ENCODE measurements around the gene AGBL1.

The AGBL1 gene

GRCh38 chr15:86255247-86255646 lies 175.6 kb downstream of the AGBL1 start:
- no peak for DNase-seq

GRCh38 chr15:86256628-86257027 lies 177.0 kb downstream of the AGBL1 start:
- DNase-seq, result no peak

DNA sequence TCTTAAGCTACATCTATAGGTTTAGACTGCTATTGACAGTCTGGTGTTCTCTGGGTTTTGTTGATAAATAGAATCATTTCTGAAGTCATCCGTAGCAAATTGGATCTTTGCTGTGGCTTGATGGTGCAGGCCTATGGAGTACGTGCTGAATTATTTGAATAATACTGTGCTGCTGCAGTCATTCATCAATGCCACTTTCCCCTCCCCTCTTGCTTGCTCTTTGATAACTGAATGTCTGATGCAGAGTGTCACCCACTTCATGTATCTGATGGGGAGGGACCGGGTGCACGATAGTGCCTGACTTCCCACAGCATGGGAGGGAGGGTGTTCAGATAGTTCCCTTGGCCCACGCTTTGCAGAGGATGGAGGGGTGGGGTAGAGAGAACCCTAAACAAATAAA lies 179.9 kb downstream of the AGBL1 start:
- DNase-seq, result no peak

DNA sequence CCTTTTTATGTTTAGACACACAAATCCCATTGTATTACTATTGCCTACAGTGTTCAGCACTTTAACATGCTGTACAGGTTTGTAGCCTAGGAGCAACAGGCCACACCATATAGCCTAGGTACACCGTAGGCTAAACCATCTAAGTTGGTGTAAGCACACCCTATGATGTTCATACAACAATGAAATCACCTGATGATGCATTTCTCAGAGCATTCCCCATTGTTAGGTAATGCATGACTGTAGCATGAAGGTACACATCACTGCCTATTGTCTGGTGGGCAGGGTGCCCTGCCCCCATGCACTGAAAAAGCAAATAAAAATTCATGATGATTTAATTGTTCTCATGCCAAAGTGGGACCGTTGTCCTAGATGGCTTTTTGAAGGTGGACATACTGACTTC lies 183.6 kb downstream of the AGBL1 start:
- no peak for DNase-seq

- DNase-seq, result no peak
Measured at GRCh38 chr15:86266896-86267484, 187.3 kb downstream of the AGBL1 start.

- DNase-seq, result no peak
Measured at GRCh38 chr15:86267892-86268291, 188.2 kb downstream of the AGBL1 start.

GRCh38 chr15:86268558-86268957 lies 188.9 kb downstream of the AGBL1 start:
- no peak for DNase-seq

- DNase-seq, result no peak
Measured at GRCh38 chr15:86273309-86273708, 193.6 kb downstream of the AGBL1 start.

DNA sequence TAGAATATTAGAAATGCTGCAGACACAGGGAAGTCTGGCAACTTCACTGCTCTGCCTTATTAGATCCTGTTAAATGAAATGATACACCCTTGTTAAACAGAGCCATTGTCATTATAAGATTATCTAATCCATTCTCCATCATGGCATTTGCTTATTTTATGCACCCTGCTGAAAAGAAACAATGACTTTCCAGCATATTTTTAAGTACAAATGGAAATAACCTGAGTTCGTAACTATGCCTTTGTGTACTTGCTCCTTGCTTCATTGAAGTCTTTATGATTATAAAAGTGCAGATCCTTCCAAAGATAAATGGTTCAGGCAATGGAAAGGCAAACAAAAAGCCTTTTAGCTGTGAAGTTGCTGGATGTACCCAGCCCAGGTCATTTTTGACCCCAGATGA lies 195.7 kb downstream of the AGBL1 start:
- no peak for DNase-seq

- DNase-seq, result no peak
Measured at GRCh38 chr15:86278586-86278985, 198.9 kb downstream of the AGBL1 start.

- no peak for DNase-seq
Measured at GRCh38 chr15:86284635-86285034, 205.0 kb downstream of the AGBL1 start.

DNA sequence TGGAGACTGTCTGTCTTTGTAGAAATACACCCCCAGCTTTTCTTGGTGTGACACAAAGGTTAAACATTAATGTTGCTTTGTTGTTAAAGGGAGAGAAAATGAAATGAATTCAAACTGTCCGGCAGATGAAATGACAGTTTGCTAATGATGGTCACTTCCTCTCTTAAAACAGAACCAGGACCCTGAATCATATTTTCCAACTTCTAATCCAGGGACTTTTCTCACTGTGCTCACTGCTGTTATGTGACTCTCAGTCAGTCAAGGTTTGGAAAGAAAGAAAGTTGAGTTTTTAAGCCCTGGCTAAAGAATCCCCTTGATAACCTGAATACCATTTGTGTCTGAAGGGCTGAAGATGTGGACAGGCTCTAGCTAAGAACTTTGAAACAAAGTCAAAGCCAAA lies 215.8 kb downstream of the AGBL1 start:
- DNase-seq, result no peak

- DNase-seq, result no peak
Measured at GRCh38 chr15:86296769-86297168, 217.1 kb downstream of the AGBL1 start.

- no peak for DNase-seq
Measured at GRCh38 chr15:86300390-86301125, 220.9 kb downstream of the AGBL1 start.

DNA sequence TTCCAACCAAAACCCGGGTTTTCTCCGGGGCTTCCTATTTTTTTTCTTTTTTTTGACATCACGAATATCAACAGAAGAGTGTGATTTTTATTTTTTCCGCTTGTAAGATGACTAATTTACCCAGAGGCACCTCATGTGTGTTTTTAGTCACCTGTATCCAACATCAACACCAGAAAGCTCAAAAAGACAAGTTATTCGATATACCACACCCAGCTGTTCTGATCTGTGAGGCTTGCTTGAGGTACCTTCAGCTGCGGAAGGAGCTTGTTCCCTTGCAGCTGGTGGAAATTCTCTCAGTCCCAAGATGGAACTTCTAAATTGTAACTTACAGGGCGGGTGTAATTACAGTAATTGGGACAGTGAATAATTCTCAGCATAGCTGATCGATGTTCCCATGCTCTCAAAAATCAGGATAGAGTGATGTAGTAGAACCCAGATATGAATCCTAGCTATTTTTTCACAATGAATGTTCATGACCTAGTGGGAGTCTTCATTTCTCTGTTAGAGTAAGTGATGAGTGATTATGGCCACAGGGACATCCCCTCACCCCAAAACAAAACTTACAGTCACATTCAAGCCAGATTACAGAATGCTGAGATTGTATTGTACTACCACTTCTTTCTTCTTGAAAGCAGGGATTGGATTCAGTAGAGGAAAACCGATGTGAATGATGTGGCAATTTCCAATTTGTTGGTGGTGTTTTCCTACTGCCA lies 232.1 kb downstream of the AGBL1 start:
- DNase-seq, result no peak

DNA sequence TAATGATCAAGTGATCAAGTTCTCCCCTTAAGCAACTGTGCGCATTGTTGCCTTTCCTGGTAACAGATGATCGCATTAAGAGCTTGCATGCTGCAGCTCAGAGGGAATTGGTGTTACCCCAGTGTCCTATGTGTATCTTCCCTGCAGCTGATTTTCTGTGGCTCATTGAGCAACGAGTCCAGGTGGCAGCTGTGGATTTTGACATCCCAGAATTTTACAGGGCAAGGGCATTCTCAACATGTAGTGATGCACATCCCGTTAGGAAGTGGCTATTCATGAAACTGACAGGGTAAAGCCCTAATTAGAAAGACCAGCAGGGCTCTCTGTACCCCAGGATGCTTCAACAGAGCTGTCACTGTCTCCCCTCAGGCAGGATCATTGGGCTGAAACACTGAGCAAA lies 232.8 kb downstream of the AGBL1 start:
- DNase-seq, result no peak

DNA sequence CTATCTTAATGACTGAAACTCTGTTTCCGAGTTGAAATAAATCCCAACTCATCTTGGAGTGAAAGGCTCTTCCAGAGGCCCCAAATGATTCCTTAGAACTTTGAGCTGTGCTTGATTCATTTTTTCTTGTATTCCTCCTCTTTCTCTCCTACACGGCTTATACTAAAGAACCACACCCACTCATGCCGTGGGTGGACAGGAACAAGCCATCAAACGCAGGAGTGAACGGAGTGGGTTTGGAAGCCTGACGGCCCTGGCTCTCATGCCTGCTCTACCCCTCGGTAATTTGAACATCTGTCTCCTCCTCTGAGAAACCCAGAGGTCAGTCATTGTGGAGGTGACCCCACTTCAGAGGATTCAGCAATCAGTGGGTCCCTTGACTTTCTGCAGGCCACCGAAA lies 236.5 kb downstream of the AGBL1 start:
- no peak for DNase-seq

- DNase-seq, result no peak
Measured at GRCh38 chr15:86316726-86317383, 237.2 kb downstream of the AGBL1 start.

- DNase-seq, result no peak
Measured at GRCh38 chr15:86317384-86317740, 237.7 kb downstream of the AGBL1 start.

- DNase-seq, result no peak
Measured at GRCh38 chr15:86322629-86323028, 243.0 kb downstream of the AGBL1 start.

DNA sequence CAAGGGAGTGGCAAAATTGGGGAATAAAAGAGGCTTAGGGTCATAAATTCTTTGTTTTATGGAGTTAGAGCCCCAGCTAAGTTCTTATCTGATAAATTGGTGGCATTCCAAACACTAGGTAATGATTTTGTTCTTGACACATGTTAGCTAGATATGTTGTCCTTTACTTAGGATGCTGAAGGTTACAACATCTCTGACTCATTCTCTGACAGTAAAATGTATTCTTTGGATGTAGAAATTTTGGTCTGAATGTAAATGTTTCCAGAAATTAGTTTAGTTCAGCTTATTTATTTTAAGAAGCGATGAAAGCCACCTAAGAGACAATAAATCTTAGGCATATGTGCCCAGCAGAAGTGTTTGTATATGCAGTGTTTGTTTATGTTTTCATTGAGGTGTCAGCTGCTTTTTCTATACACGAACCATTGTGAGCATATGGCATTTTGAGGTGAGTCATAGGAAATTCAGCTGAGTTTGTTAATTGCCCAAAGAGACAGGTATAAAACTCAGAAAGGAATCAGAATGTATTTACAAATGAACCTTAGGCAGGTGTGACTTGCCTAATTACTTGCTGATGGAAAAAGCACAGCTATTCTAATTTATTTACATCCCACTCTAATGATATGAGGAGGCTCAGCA lies 247.7 kb downstream of the AGBL1 start:
- no peak for DNase-seq

DNA sequence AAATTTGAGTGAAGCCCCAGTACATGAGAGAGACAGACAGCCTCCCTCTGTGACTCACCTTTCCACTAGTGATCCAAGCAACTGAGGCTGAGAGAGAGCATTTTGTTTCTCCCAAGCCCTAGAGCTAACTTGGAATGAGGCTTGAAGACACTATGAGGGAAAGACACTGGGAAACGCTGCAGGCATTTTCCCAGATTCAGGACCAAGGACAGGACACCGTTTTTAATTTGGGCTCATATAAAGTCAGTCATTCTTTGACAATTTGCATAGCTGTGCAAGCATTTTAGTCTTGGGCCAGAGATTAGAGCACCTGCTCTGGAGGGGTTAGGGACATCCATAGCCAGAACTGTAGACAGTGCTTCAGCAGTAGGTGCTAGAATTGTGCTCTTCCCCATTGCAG lies 249.0 kb downstream of the AGBL1 start:
- DNase-seq, result no peak

DNA sequence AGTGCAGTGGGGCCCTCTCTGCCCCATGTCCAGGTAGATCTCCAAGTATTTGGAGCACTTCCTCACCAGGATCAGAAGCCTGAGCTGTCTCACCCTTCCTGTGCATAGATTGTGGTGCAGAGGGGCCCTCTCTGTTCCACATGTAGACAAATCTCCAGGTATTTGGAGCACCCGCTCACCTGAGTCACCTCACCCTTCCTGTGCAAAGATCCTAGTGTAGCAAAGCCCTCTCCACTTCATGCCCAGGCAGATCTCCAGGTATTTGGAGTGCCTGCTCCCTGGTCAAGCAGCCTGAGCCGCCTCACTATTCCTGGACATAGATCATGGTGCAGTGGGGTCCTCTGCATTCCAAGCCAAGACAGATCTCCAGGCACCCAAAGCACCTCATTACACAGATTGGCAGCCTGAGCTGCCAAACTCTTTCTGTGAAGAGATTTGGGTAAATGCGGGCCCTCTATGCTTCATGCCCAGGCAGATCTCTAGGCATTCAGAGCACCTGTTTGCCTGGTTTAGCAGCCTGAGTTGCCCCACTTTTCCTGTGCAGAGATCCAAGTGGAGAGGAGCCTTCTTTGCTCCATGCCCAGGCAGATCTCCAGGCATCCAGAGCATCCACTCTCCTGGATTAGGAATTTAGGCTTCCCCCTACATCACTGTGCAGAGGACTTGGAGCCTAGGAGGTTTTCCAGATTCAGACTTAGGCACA lies 249.8 kb downstream of the AGBL1 start:
- DNase-seq, result no peak

Measured in activated gamma-delta T cell treated with Interleukin-2 at 50 U/mL for 16 hours (primary cell).